ENCODE data around the gene PAX7. TPM values are rescaled to one million over a fixed set of nuclear protein-coding genes. Genes with fewer than 3 reads are reported as not detected.

PAX7 gene
- polyA plus RNA-seq, 1 of the 3 experiments (the other 2 are of a cell fraction): not detected

DNA sequence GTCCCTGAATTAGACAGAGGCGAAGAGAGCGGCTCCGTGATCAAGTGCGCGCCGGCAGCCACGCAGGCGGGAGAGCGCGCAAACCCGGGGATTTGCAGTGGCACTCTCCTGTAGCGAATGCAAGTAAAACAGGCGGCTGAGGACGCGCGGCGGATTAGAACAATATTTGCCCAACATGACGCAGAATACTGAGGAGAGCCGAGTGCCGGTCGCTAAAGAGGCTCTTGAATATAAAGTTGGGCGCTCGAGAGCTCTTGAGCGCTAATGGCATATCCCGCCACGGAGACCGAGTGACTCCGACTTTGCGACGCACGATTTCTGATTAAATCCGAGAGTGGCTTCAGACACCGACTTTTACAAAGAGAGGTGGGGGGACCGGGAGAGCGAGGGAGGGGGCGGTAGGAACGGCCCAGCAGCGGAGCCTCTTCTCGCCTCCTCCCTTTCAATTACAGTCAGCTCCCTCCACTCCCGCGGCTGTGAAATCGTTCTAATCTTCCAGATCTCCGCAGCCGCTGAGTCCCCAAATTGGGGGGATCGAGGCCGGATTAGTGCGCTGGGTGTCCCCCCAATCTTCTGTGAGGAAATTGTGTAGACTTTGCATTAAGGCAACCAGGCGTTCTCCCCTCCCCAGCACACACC, 2.3 kb downstream of the PAX7 start:
- no peak for TF ChIP-seq YY1 (IDR thresholded peaks at IDR 0.05; ENCODE audit: low read depth)
- TF ChIP-seq SMC3 (IDR thresholded peaks at IDR 0.05; ENCODE audit: low read depth, low read length): no peak
- TF ChIP-seq EZH2phosphoT487 (IDR thresholded peaks at IDR 0.05; ENCODE audit: borderline replicate concordance, low read depth): 0 out of 2 replicates have a peak, but pooled peaks have one; percentile 36
- TF ChIP-seq FOXM1 (IDR thresholded peaks at IDR 0.05; ENCODE audit: low read depth): no peak
- no peak for TF ChIP-seq RFX5 (IDR thresholded peaks at IDR 0.05; ENCODE audit: low read length)
- TF ChIP-seq TCF12 (IDR thresholded peaks at IDR 0.05): no peak
- no peak for TF ChIP-seq TAF1 (IDR thresholded peaks at IDR 0.05; ENCODE audit: borderline replicate concordance, low read depth, low read length)
- no peak for TF ChIP-seq NFIC (IDR thresholded peaks at IDR 0.05; ENCODE audit: borderline replicate concordance)
- WGBS (ENCODE audit: low lambda C conversion rate): 8% methylated on average over 43 of the region's 48 CpGs
- Histone ChIP-seq H3K36me3 (replicated peaks in 1 of 2; ENCODE audit: control insufficient read depth in 1 of 2, insufficient read depth in 2 of 2, low read length in 1 of 2) (no peaks in the 10 kb centered on the region), H3K27me3 (ENCODE audit: insufficient read depth) (peaks cover 87% of the 10 kb centered on the region), H2AFZ (ENCODE audit: low read depth) (no peak overlapping the region), H3K9ac (no peak overlapping the region), H4K20me1 (ENCODE audit: insufficient read depth) (no peaks in the 10 kb centered on the region), H3F3A (replicated peaks; ENCODE audit: insufficient read depth) (no peaks in the 10 kb centered on the region), H3K4me3 (ENCODE audit: low read depth in 2 of 2, low read length in 1 of 2) (no peak overlapping the region), H3K9me3 (no peaks in the 10 kb centered on the region), H3K27ac (ENCODE audit: low read depth in 2 of 2, low read length in 1 of 2) (no peak overlapping the region), H3K4me1 (ENCODE audit: control insufficient read depth in 1 of 2, insufficient read depth in 2 of 2, low read depth in 1 of 2, low read length in 1 of 2) (no peaks in the 10 kb centered on the region), H3K4me2 (no peak overlapping the region), H3K79me2 (ENCODE audit: insufficient read depth) (no peaks in the 10 kb centered on the region), H3K9me2 (no peaks in the 10 kb centered on the region)
- DNase-seq: peak; percentile 49
- ChIA-PET CTCF (interaction anchor here (1.1 to 5.1 kb wide), 5 partner anchors 10 to 51 kb away, joined by 3 to 23 read pairs (median 5); no protein-coding TSS in a partner anchor), POLR2A (no interaction called here)

DNA sequence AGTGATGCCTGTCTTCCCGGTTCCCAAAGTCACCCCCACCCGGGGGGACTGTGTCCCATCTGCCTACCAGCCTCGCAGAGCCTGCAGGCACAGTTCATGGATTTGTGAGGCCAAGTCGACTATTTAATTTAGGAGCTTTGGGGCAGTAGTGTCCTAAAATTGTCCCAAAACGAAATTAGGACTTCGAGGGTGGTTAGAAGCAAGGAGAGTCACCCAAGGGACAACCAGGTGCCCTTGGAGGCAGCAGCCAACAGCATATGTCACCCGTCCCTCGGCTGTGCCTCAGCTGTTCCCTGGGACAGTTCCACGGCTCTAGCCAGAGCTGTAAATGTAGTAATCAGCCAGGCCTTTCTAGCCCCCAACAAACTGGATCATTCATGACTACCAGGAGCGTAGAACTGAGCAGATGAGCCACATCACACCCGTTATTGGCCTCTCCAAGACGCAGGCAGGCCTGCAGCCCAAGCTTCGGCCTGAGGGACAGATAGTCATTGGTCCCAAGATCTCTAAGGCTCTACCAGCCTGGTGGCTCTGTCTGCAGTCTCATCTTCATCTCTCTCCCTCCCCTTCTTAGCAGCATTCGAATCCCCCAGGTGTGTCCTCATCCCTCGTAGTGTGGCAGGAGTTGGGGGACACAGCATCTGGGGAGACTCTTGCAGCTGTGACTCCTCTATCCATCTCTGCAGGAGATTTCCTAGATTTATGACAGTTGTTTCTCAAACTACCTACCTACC, 2.9 kb downstream of the PAX7 start:
- H3K9me3 ChIP-seq: no peaks in the 10 kb centered on the region
- CTCF ChIA-PET: interaction anchor here (1.1 to 5.1 kb wide), 6 partner anchors 9 to 52 kb away, joined by 3 to 23 read pairs (median 5); no protein-coding TSS in a partner anchor
- H3K9me2 ChIP-seq: no peaks in the 10 kb centered on the region
- no peaks in the 10 kb centered on the region for H3K4me1 ChIP-seq (ENCODE audit: control insufficient read depth in 1 of 2, insufficient read depth in 2 of 2, low read depth in 1 of 2, low read length in 1 of 2)
- no peaks in the 10 kb centered on the region for H3F3A ChIP-seq (replicated peaks; ENCODE audit: insufficient read depth)
- no peak for DNase-seq
- H3K4me2 ChIP-seq: no peak overlapping the region
- H3K36me3 ChIP-seq (replicated peaks in 1 of 2; ENCODE audit: control insufficient read depth in 1 of 2, insufficient read depth in 2 of 2, low read length in 1 of 2): no peaks in the 10 kb centered on the region
- no peak overlapping the region for H2AFZ ChIP-seq (ENCODE audit: low read depth)
- POLR2A ChIA-PET: no interaction called here
- H3K9ac ChIP-seq: no peak overlapping the region
- TF ChIP-seq GABPA (IDR thresholded peaks at IDR 0.05; ENCODE audit: low read depth) (no peak), YY1 (IDR thresholded peaks at IDR 0.05; ENCODE audit: low read depth) (no peak), RXRA (IDR thresholded peaks at IDR 0.05; ENCODE audit: borderline replicate concordance, low read depth) (no peak), MXI1 (IDR thresholded peaks at IDR 0.05; ENCODE audit: low read depth, low read length) (no peak)
- H4K20me1 ChIP-seq (ENCODE audit: insufficient read depth): no peaks in the 10 kb centered on the region
- H3K79me2 ChIP-seq (ENCODE audit: insufficient read depth): no peaks in the 10 kb centered on the region
- H3K27ac ChIP-seq (ENCODE audit: low read depth in 2 of 2, low read length in 1 of 2): no peak overlapping the region
- no peak overlapping the region for H3K4me3 ChIP-seq (ENCODE audit: low read depth in 2 of 2, low read length in 1 of 2)
- H3K27me3 ChIP-seq (ENCODE audit: insufficient read depth): peaks cover 92% of the 10 kb centered on the region
- WGBS (ENCODE audit: low lambda C conversion rate): 5% methylated on average over 8 of the region's 15 CpGs

DNA sequence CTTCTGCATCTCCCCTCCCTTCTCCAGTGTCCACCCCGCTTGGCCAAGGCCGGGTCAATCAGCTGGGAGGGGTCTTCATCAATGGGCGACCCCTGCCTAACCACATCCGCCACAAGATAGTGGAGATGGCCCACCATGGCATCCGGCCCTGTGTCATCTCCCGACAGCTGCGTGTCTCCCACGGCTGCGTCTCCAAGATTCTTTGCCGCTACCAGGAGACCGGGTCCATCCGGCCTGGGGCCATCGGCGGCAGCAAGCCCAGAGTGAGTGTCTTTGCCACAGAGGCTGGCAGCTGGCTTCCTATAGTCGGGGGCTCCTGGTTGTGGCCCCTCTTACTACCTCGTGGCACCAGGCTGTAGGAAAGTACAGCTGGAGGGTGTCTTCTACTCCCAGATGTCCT, 3.6 kb downstream of the PAX7 start:
- Histone ChIP-seq H3K9ac (no peak overlapping the region), H2AFZ (ENCODE audit: low read depth) (no peak overlapping the region), H3K27me3 (ENCODE audit: insufficient read depth) (peaks cover 98% of the 10 kb centered on the region), H3K4me3 (ENCODE audit: low read depth in 2 of 2, low read length in 1 of 2) (no peak overlapping the region), H3K9me3 (no peaks in the 10 kb centered on the region), H3K79me2 (ENCODE audit: insufficient read depth) (no peaks in the 10 kb centered on the region), H3K4me1 (ENCODE audit: control insufficient read depth in 1 of 2, insufficient read depth in 2 of 2, low read depth in 1 of 2, low read length in 1 of 2) (no peaks in the 10 kb centered on the region), H3K36me3 (replicated peaks in 1 of 2; ENCODE audit: control insufficient read depth in 1 of 2, insufficient read depth in 2 of 2, low read length in 1 of 2) (no peaks in the 10 kb centered on the region), H3K4me2 (no peak overlapping the region), H3K9me2 (no peaks in the 10 kb centered on the region), H3F3A (replicated peaks; ENCODE audit: insufficient read depth) (no peaks in the 10 kb centered on the region), H4K20me1 (ENCODE audit: insufficient read depth) (no peaks in the 10 kb centered on the region), H3K27ac (ENCODE audit: low read depth in 2 of 2, low read length in 1 of 2) (no peak overlapping the region)
- CTCF ChIA-PET: interaction anchor here (0.9 to 5.1 kb wide), 6 partner anchors 10 to 241 kb away, joined by 3 to 23 read pairs (median 3); no protein-coding TSS in a partner anchor
- POLR2A ChIA-PET: no interaction called here
- DNase-seq: no peak
- WGBS (ENCODE audit: low lambda C conversion rate): 13% methylated on average over 5 of the region's 16 CpGs
- TF ChIP-seq, protein P1, sequence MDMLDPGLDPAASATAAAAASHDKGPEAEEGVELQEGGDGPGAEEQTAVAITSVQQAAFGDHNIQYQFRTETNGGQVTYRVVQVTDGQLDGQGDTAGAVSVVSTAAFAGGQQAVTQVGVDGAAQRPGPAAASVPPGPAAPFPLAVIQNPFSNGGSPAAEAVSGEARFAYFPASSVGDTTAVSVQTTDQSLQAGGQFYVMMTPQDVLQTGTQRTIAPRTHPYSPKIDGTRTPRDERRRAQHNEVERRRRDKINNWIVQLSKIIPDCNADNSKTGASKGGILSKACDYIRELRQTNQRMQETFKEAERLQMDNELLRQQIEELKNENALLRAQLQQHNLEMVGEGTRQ (IDR thresholded peaks at IDR 0.05; ENCODE audit: borderline replicate concordance, low read depth, low read length): no peak
- TF ChIP-seq FOXM1 (IDR thresholded peaks at IDR 0.05; ENCODE audit: low read depth) (no peak), FOSL2 (IDR thresholded peaks at IDR 0.05; ENCODE audit: borderline replicate concordance, low read depth) (no peak), NFIC (IDR thresholded peaks at IDR 0.05; ENCODE audit: borderline replicate concordance) (no peak), SMC3 (IDR thresholded peaks at IDR 0.05; ENCODE audit: low read depth, low read length) (no peak), RCOR1 (IDR thresholded peaks at IDR 0.05; ENCODE audit: low read length) (no peak), GABPA (IDR thresholded peaks at IDR 0.05; ENCODE audit: low read depth) (no peak), JUND (IDR thresholded peaks at IDR 0.05) (no peak), FOXJ3 (CRISPR knock-in tag; IDR thresholded peaks at IDR 0.05) (no peak)
- TF ChIP-seq, protein P2, sequence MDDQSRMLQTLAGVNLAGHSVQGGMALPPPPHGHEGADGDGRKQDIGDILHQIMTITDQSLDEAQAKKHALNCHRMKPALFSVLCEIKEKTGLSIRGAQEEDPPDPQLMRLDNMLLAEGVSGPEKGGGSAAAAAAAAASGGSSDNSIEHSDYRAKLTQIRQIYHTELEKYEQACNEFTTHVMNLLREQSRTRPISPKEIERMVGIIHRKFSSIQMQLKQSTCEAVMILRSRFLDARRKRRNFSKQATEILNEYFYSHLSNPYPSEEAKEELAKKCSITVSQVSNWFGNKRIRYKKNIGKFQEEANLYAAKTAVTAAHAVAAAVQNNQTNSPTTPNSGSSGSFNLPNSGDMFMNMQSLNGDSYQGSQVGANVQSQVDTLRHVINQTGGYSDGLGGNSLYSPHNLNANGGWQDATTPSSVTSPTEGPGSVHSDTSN (IDR thresholded peaks at IDR 0.05): no peak

All from SK-N-SH (cell line).